A549 treated with Hydrocortisone at 1 μM for 4 hours (cell line): ENCODE data around the gene DOP1A. TPM values are rescaled to one million over a fixed set of nuclear protein-coding genes. Genes with fewer than 3 reads are reported as not detected.

Experiments used
- total RNA-seq: library from RNA; stranded (reverse); fragments of 200-300 nt; extraction: Qiagen RNA extraction; gene quantifications from 5 replicates; pipeline ENCODE4 v1.2.3, GENCODE V29; 2022

DOP1A gene
- total RNA-seq = 2.2 to 3.2 TPM (median 2.9 TPM) in 5 replicates

GRCh38 chr6:83067448-83068439 is at the start of gene DOP1A:
DOP1A (plus strand) TSS chr6:83067671; CDS start chr6:83096978, 29,307 bp downstream.

GRCh38 chr6:83065511-83066192 is 1.8 kb upstream of the DOP1A start, which contains the start of gene UBE3D:
UBE3D (minus strand) TSS chr6:83065841; CDS start chr6:83065718, 123 bp downstream.

GRCh38 chr6:83192871-83193746 is 125.6 kb downstream of the DOP1A start, which contains the start of the genes PGM3 and RWDD2A:
PGM3 (minus strand) TSS chr6:83193265; CDS start chr6:83191012, 2,253 bp downstream.
RWDD2A (plus strand) TSS chr6:83193357; CDS start chr6:83194452, 1,095 bp downstream.

Other genes with a start within 250 kb of the DOP1A start
- gene UBE3D, start 1.8 kb upstream of the DOP1A start, total RNA-seq = 2.8 to 4.2 TPM (median 3.2 TPM) in 5 replicates
- 24.4 to 33.3 TPM (median 25.7 TPM) in 5 replicates for gene PGM3, start 125.6 kb downstream of the DOP1A start, total RNA-seq
- gene RWDD2A, start 125.7 kb downstream of the DOP1A start, total RNA-seq = 1.4 to 1.8 TPM (median 1.6 TPM) in 5 replicates